Measurements from ENCODE around the gene CTNNA3.

Gene CTNNA3

GRCh38 chr10:66833861-66834260 lies 862.1 kb downstream of the CTNNA3 start:
- TF ChIP-seq CTCF (IDR thresholded peaks at IDR 0.05; ENCODE audit: extremely low read depth, insufficient read depth, missing control alignments), result no peak
- DNase-seq (ENCODE audit: low spot score), result no peak
- in situ Hi-C loops (cut with MboI; ENCODE audit: low pct_unique_long_range_greater_than_20kb, low sequenced_read_pairs, unreplicated experiment), result no loop called here

- DNase-seq (ENCODE audit: low spot score), result no peak
- TF ChIP-seq CTCF (IDR thresholded peaks at IDR 0.05; ENCODE audit: extremely low read depth, insufficient read depth, missing control alignments), result no peak
- in situ Hi-C loops (cut with MboI; ENCODE audit: low pct_unique_long_range_greater_than_20kb, low sequenced_read_pairs, unreplicated experiment), result no loop called here
These were observed 863.1 kb downstream of the CTNNA3 start for GRCh38 chr10:66832781-66833422.

- DNase-seq (ENCODE audit: low spot score), result no peak
- in situ Hi-C loops (cut with MboI; ENCODE audit: low pct_unique_long_range_greater_than_20kb, low sequenced_read_pairs, unreplicated experiment), result no loop called here
- TF ChIP-seq CTCF (IDR thresholded peaks at IDR 0.05; ENCODE audit: extremely low read depth, insufficient read depth, missing control alignments), result no peak
These were observed 867.0 kb downstream of the CTNNA3 start for GRCh38 chr10:66828957-66829356.

GRCh38 chr10:66827353-66827752 lies 868.6 kb downstream of the CTNNA3 start:
- DNase-seq (ENCODE audit: low spot score), result no peak
- no peak for TF ChIP-seq CTCF (IDR thresholded peaks at IDR 0.05; ENCODE audit: extremely low read depth, insufficient read depth, missing control alignments)
- in situ Hi-C loops (cut with MboI; ENCODE audit: low pct_unique_long_range_greater_than_20kb, low sequenced_read_pairs, unreplicated experiment), result no loop called here

- DNase-seq (ENCODE audit: low spot score), result no peak
- TF ChIP-seq CTCF (IDR thresholded peaks at IDR 0.05; ENCODE audit: extremely low read depth, insufficient read depth, missing control alignments), result no peak
- in situ Hi-C loops (cut with MboI; ENCODE audit: low pct_unique_long_range_greater_than_20kb, low sequenced_read_pairs, unreplicated experiment), result no loop called here
These were observed 872.7 kb downstream of the CTNNA3 start for GRCh38 chr10:66823301-66823700.

- in situ Hi-C loops (cut with MboI; ENCODE audit: low pct_unique_long_range_greater_than_20kb, low sequenced_read_pairs, unreplicated experiment), result no loop called here
These were observed 873.2 kb downstream of the CTNNA3 start for GRCh38 chr10:66822801-66823200.

More at GRCh38 chr10:66822801-66823200, 873.2 kb downstream of the CTNNA3 start:
- DNase-seq (ENCODE audit: low spot score), result no peak
- TF ChIP-seq CTCF (IDR thresholded peaks at IDR 0.05; ENCODE audit: extremely low read depth, insufficient read depth, missing control alignments), result no peak
